Upper lobe of left lung (tissue), 4 donors: ENCODE measurements around the gene OTULIN.

Experiments
- EP300 ChIP-seq, 4 donors: sonication (generic); formaldehyde crosslinking; IDR thresholded peaks; one replicate each; pipeline ENCODE4 v1.5.1; 2017; ENCODE audit warnings: antibody characterized with exemption in 4 of 4, control low read depth in 2 of 4
- TF ChIP-seq, protein P1 (sequence below), 6 experiments: fragments of 450-650 bp in 4 of 6; fragments of 200-600 bp in 2 of 6; sonication (generic) in 2 of 6; IDR thresholded peaks; one replicate each; pipeline ENCODE4 v1.5.1; 2016 to 2019; ENCODE audit warnings: antibody characterized with exemption in 6 of 6

DNA sequence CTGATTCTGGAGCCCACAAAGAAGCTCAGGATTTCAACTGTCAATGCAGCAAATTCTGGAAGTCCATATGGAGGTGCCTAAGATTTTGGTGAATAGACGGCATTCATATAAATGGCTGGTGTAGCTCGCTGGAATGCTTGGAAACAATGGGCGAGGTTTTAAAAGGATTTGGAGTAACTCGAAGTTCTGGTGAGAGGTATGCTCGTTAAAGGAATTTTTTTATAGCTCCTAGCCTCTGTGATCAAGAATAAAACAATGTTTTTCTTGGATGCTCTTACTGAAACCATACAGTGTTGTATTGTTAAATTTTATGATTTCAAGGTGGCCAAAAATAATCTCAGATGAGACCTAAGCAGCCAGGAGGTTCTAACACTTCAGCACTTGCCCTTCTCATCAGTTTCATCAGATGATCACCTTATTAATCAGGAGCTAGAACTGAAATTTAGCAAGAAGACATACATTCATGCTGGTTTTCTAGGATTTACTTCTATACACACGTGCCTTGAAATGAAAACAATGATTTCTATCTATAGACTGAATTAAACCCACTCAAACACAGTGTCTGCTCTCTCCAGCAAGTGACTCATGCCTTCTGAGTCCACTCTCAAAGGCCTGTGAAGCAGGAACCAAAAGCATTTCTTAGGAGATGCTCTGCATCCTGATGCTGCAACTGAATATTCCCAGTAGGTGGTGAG is 79.2 kb downstream of the OTULIN start:
- TF ChIP-seq EP300 (IDR thresholded peaks at IDR 0.05) = no peak
- TF ChIP-seq, protein P1, sequence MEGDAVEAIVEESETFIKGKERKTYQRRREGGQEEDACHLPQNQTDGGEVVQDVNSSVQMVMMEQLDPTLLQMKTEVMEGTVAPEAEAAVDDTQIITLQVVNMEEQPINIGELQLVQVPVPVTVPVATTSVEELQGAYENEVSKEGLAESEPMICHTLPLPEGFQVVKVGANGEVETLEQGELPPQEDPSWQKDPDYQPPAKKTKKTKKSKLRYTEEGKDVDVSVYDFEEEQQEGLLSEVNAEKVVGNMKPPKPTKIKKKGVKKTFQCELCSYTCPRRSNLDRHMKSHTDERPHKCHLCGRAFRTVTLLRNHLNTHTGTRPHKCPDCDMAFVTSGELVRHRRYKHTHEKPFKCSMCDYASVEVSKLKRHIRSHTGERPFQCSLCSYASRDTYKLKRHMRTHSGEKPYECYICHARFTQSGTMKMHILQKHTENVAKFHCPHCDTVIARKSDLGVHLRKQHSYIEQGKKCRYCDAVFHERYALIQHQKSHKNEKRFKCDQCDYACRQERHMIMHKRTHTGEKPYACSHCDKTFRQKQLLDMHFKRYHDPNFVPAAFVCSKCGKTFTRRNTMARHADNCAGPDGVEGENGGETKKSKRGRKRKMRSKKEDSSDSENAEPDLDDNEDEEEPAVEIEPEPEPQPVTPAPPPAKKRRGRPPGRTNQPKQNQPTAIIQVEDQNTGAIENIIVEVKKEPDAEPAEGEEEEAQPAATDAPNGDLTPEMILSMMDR (IDR thresholded peaks at IDR 0.05) = no peak
